ENCODE data around the gene TROAP.
A peak's percentile ranks its signal among the peaks of the same experiment; 100 is the strongest.

DNA sequence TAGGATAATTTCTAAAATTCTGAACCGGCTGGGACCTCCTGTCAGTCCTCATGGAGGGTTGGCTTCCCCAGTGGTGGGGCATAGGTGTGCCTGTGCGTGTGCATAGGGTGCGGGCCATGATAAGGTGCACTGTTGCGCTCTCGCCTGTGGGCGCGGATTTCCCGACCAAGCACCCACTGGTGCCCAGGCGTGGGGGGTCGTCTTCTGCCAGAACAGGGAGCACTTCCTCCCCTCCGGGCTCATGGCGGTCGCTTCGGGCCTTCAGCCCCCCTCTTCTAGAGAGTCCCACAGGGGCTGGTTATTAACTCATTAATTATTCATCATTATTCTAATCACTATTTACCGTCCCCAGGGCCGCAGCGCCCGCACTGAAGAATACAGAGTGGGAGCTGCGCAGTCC lies 11.2 kb downstream of the TROAP start:
- TF ChIP-seq, protein P1, sequence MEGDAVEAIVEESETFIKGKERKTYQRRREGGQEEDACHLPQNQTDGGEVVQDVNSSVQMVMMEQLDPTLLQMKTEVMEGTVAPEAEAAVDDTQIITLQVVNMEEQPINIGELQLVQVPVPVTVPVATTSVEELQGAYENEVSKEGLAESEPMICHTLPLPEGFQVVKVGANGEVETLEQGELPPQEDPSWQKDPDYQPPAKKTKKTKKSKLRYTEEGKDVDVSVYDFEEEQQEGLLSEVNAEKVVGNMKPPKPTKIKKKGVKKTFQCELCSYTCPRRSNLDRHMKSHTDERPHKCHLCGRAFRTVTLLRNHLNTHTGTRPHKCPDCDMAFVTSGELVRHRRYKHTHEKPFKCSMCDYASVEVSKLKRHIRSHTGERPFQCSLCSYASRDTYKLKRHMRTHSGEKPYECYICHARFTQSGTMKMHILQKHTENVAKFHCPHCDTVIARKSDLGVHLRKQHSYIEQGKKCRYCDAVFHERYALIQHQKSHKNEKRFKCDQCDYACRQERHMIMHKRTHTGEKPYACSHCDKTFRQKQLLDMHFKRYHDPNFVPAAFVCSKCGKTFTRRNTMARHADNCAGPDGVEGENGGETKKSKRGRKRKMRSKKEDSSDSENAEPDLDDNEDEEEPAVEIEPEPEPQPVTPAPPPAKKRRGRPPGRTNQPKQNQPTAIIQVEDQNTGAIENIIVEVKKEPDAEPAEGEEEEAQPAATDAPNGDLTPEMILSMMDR (conservative IDR thresholded peaks at IDR 0.05; ENCODE audit: low read depth in 2 of 2) = no peak
- TF ChIP-seq EZH2phosphoT487 (IDR thresholded peaks at IDR 0.05; ENCODE audit: unreplicated experiment) = no peak
- no peak for TF ChIP-seq ZNF114 (CRISPR knock-in tag; IDR thresholded peaks at IDR 0.05)
- TF ChIP-seq, protein P2, sequence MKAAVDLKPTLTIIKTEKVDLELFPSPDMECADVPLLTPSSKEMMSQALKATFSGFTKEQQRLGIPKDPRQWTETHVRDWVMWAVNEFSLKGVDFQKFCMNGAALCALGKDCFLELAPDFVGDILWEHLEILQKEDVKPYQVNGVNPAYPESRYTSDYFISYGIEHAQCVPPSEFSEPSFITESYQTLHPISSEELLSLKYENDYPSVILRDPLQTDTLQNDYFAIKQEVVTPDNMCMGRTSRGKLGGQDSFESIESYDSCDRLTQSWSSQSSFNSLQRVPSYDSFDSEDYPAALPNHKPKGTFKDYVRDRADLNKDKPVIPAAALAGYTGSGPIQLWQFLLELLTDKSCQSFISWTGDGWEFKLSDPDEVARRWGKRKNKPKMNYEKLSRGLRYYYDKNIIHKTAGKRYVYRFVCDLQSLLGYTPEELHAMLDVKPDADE (IDR thresholded peaks at IDR 0.05) = no peak
- no peak for TF ChIP-seq JUNB (IDR thresholded peaks at IDR 0.05; ENCODE audit: unreplicated experiment)
- TF ChIP-seq CREB1 (CRISPR knock-in tag; IDR thresholded peaks at IDR 0.05; ENCODE audit: low read depth) = no peak
- TF ChIP-seq POLR2AphosphoS5 (IDR thresholded peaks at IDR 0.05; ENCODE audit: low read depth) = no peak
- peak; percentile 0 for TF ChIP-seq EZH2 (IDR thresholded peaks at IDR 0.05; ENCODE audit: low read depth, unreplicated experiment)
- TF ChIP-seq, protein P3, sequence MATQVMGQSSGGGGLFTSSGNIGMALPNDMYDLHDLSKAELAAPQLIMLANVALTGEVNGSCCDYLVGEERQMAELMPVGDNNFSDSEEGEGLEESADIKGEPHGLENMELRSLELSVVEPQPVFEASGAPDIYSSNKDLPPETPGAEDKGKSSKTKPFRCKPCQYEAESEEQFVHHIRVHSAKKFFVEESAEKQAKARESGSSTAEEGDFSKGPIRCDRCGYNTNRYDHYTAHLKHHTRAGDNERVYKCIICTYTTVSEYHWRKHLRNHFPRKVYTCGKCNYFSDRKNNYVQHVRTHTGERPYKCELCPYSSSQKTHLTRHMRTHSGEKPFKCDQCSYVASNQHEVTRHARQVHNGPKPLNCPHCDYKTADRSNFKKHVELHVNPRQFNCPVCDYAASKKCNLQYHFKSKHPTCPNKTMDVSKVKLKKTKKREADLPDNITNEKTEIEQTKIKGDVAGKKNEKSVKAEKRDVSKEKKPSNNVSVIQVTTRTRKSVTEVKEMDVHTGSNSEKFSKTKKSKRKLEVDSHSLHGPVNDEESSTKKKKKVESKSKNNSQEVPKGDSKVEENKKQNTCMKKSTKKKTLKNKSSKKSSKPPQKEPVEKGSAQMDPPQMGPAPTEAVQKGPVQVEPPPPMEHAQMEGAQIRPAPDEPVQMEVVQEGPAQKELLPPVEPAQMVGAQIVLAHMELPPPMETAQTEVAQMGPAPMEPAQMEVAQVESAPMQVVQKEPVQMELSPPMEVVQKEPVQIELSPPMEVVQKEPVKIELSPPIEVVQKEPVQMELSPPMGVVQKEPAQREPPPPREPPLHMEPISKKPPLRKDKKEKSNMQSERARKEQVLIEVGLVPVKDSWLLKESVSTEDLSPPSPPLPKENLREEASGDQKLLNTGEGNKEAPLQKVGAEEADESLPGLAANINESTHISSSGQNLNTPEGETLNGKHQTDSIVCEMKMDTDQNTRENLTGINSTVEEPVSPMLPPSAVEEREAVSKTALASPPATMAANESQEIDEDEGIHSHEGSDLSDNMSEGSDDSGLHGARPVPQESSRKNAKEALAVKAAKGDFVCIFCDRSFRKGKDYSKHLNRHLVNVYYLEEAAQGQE (IDR thresholded peaks at IDR 0.05; ENCODE audit: unreplicated experiment) = no peak
- no peak for TF ChIP-seq STAT1 (IDR thresholded peaks at IDR 0.05; ENCODE audit: unreplicated experiment)
